ENCODE measurements around the gene FXYD4.
A peak's percentile ranks its signal among the peaks of the same experiment; 100 is the strongest.
"Not testable (repeated sequence)": the region's sequence is repeated elsewhere in the genome, so short reads cannot be mapped to it uniquely, and the experiment has no call there.

Gene FXYD4

DNA sequence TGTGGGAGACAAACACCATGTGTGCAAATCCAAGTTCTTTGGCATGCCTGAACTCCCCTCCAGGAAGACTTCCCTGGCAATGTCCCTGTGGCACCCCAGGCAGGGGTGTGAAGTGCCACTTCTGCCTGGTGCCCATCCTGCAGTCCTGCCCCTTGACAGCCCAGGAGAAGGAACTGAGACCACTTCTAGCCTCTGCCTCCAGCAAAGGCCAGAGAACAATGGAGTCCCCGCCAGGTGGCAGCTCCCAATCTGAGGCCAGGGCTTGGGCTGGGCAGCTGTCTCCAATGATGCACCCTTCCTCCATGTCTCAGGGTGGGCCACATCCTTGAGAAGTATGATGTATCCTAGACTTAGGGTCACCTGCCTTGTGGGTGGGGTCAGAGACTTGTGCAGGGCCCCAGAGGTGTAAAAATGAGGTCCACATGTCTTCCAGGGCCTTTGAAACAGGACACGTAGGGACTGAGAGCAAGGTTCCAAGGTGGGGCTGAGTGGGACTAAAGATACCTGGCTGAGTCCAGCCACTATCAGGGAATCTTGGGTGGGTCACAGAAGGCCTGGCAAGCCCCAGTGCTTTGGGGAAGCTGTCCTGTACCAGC lies 5.5 kb downstream of the FXYD4 start:
- no peak for DNase-seq

DNA sequence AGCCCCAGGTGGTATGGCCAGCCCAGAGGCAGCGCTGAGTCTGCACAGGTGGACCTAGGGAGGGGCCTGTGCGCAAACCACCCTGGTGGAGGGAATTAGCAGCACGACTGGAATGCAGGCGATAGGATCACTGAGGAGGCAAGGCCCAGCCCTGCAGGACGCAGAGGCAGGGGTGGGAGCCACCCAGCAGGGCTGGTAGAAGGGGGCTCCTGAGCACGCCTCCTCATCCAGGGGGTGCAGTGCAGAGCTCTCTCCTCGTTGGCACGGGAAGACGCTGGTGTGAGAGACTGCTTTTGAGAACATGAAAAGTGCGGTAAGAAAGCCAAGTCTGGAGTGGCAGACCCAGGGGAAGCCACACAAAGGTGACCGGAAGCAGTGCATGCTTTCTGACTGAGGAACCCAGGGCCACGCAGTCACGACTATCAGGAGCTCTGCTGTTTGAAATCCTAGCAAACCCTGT lies 6.0 kb downstream of the FXYD4 start:
- no peak for DNase-seq

DNA sequence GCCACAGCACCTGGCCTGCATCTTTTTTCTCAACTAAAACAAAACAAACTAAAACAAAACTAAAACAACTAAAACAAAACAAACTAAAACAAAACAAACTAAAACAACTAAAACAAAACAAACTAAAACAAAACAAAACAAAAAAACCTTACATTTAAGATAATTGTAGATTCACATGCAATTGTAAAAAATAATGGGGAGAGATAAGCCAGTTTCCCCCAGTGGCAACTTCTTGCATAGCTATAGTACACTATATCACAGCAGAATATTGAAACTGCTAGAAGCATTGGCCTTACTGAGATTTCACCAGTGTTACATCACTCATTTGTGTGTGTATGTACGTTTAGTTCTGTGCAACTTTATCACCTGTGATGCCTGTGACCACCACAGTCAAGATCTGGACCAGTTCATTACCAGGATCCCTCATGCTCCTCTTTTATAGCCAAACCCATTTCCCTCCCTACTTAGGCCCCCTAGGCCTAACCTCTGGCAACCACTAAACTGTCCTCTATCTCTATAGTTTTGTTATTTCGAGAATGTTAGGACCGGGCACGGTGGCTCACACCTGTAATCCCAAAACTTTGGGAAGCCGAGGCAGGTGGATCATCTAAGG lies 9.3 kb downstream of the FXYD4 start:
- no peak for DNase-seq

DNA sequence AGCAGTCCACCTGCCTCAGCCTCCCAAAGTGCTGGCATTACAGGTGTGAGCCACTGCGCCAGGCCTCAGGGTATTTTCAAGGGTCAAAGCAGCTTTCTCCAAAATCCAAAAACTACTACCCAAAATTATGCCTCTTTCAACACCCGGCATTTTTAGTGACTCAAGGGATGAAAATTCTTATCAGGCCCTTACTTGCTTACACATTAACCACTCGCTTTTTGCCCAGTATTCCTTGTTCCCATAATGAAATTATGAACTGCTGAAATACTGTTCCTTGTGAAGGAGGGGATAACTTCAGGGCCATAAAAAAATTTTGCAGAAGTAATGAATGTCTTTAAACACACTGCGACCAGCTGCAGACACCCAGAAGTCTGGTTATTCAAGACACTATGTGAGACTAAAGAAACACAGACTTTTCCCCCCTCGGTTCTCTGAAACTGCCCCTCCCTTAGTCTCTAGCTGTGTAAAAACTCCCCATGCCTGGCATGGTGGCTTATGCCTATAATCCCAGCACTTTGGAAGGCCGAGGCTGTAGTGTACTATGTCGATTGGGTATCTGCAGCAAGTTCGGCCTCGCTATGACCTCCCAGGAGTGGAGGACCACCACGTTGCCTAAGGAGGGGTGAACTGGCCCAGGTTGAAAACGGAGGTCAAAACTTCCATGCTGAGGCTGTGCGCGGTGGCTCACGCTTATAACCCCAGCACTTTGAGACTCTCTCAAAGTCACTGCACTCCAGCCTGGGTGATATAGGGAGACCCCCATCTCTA lies 12.0 kb downstream of the FXYD4 start:
- no peak for DNase-seq

DNA sequence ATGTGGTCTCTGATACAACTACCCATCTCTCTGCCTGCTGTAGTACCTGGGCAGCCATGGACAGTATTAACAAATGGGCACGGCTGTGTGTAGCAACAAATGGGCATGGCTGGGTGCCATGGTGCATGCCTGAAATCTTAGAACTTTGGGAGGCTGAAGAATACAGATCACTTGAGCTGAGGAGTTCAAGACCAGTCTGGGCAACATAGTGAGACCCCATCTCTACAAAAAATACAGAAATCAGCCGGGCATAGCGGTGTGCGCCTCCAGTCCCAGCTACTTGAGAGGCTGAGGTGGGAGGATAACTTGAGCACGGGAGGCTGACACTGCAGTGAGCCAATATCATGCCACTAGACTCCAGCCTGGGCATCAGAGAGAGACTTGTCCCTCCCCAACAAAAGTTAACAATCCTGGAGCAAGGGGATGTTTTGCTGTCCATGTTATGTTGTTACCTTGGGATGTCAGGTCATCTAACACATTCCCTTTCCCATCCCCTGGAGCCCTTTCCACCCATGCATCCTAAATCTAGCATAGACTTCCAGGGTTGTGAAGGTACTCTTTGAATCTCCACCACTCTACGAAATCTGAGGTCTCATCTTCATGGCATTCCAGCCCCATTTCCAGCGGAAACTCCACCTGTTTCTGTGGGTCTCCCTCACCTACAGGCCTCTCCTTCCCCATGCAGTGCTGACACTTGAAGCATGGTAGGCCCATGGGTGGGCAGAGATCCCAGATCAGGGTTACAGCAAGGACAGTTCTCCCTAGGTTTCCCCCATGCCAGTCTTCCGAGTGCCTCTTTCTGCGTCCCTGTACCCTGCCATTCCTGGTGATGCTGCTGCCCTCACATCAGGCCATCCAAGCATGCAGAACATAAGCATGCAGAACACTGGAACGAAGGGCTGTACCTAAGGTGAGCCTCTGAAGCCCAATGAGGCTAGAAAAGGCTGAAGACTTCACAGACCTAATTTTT lies 13.1 kb downstream of the FXYD4 start:
- DNase-seq, result no peak

DNA sequence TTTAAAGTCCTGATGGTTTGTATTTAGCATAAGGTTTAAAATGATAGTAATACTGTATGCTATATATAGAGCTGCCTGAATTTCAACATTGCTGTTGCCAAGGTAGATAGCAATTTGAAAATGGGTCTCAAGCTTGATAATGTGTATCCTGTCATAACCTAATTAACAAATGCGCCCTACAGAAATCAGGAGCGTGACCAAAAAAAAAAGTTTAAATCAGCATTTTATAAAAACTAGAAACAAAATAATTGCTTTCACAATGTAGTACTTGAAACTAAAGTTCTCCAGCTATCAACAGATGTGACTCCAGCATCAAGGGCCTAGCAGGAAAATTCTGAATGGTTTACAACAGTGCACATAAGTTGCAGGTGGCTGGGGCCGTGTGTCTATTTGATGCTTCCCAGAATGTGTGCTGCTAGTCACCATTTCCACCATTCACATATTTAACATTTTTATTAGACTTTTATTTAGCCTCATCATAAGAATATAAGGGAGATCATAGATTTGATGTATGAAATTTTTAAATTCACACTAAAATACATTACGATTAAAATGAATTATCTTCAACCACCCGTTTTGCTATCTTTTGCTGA lies 14.1 kb downstream of the FXYD4 start:
- no peak for DNase-seq

DNA sequence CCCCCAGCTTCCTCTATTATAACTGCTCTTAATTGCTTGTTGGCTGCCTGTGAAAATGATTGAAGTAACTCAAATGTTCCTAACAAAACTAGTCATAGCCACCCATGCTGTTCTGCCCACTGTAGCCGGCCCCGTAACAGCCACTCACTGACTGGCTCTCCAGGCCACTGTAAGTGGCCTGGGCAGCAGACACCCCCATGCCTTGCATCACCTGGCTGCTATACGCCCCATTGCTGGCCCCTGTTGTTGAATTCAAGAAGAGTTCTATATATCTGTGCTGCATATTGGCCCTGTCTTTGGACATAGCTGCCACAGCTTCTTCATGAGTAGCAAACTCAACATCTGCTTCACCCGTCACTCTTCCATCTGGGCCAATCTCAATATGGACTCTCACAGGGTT lies 15.1 kb downstream of the FXYD4 start:
- DNase-seq, result no peak

DNA sequence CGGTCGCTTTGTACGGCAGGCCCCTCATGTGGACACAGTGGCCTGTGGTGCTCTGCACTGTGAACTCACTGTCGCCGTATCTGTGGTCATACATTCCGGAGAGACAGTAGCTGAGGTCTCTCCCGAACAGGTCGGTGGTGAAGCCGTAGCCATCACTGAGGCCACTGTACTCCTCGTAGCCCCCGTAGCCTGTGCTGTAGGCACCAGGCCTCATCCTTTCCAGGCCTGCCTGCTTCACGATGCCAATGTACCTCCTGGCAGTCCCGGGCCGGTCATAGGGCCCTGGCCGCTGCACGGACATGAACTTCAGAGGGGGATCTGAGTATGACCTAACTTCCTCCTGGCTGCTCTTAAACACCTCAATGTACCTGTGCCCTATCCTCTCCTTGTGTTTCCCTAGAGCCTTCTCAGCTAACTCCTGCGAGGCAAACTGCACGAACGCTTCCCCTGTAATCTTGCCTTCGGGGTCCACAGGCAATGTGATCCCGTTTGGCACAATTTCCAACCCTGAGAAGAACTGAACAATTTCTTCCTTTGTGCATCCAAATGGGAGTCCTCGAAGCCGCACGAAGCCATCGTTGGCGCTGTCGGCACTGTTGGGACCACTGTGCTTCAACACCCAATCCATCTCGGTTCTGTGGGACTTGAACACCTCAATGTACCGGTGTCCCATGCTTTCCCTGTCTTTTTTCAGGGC lies 15.7 kb downstream of the FXYD4 start:
- DNase-seq, result no peak

DNA sequence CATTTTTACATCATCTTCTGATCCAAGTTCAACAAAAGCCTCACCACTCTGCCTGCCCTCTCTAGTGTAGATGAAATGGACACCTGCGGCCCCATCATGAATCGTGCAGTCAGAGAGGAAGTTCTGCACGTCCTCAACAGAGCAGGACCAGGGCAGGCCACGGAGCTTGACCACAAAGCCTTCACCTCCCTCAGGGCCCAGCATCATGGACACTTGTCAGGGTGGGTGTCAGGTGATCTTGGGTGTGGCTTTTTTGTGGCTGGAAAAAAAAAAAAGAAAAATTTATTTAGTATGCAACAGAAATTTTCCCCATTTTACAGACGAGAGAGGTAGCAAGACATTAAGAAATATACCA lies 16.2 kb downstream of the FXYD4 start:
- DNase-seq, result no peak

DNA sequence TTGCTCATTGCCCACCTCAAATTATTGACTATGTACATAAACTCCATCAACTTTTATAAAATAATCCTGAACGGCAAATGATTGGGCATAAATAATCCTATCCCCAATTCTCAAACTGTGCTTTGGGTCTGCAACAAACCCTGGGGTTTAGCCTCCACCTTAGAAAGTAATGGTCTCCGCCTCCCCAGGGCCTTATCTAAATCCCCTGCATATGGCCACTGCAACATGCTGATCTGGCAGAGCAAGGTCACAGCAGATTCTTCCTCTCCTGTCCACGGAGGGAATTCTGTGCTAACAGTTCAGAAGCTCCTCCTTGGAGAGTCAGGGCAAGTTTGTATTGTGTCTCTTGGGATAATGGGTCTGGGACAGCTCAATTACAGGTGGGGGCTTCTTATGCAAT lies 18.4 kb downstream of the FXYD4 start:
- DNase-seq, result no peak

DNA sequence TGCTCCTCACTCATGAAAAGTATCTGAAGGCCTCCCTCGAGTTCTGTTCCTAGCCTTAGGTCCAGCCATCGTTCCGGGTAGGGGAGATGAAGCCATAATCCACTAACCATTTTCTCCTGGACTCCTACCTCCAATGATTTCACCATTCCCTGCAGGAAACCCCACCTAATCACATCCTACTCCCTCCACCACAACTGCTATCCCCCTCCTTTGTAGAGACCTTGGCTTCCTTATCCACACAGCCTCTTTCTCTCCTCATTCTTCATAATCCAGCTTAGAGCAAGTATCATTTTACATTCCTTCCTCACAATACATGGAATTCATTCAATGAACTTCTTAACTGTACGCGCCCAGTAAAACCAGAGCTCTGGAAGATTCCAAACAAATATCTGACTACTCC lies 18.9 kb downstream of the FXYD4 start:
- no peak for DNase-seq

DNA sequence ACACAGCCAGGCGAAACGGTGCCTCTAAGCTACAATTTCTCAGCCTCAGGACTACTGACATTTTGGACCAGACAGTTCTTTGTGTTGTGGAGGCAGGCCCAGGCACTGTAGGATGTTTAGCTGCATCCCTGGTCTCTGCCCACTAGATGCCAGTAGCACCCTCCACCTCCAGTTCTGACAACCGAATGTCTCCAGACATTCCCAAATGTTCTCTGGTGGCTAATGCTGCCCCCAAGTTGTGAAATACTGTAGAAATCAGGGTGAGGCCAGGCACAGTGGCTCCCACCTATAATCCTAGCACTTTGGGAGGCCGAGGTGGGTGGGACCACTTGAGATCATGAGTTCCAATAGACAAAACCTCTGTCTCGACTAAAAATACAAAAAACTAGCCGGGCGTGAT lies 19.3 kb downstream of the FXYD4 start:
- no peak for DNase-seq

DNA sequence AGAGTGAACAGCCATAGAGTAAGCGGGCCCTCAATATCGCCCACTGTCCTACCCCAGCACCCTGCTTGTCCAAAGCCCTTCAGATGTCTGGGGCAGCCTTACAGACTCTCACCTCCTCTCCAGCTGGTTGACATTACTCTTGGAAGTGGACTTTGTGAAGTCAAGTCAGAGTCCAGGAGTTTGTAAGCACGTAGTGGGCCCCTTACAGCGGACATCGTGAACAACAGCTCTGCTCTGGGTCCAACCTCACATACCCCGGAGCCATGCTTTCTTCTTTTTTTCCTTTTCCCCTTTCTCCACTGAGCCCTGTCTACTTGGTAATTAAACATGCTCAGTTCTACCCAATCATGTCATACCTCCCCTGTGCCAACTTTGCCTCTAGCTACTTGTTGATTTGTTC lies 20.1 kb downstream of the FXYD4 start:
- DNase-seq, result no peak

DNA sequence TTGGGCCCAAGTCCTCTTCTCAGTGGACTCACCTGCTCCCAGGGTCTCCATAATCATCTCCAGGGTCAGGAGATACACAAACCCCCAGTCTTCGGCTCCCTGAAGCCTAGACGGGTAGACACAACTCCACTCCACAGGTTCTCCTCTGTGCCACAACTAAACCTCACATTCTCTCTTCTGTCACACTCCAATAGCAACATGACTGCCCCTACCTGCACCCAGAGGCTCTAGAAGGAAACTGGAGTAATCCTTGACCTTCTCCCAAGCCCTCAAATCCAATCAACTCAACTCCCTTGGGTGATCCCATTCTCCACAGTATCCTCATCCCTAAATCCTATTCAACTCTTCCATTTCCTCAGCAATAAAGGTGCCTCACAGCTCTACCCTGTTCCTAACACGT lies 21.3 kb downstream of the FXYD4 start:
- no peak for DNase-seq

DNA sequence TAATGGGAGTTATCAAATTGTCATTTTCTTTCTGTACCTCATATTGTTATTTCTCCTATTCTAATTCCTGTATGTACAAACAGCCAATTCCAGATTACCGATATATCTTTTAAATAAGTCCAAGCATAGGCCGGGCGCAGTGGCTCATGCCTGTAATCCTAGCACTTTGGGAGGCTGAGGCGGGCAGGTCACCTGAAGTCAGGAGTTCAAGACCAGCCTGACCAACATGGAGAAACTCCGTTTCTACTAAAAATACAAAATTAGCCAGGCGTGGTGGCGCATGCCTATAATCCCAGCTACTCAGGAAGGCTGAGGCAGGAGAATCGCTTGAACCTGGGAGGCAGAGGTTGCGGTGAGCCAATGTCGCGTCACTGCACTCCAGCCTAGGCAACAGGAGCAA lies 21.8 kb downstream of the FXYD4 start:
- not testable (repeated sequence) for DNase-seq

DNA sequence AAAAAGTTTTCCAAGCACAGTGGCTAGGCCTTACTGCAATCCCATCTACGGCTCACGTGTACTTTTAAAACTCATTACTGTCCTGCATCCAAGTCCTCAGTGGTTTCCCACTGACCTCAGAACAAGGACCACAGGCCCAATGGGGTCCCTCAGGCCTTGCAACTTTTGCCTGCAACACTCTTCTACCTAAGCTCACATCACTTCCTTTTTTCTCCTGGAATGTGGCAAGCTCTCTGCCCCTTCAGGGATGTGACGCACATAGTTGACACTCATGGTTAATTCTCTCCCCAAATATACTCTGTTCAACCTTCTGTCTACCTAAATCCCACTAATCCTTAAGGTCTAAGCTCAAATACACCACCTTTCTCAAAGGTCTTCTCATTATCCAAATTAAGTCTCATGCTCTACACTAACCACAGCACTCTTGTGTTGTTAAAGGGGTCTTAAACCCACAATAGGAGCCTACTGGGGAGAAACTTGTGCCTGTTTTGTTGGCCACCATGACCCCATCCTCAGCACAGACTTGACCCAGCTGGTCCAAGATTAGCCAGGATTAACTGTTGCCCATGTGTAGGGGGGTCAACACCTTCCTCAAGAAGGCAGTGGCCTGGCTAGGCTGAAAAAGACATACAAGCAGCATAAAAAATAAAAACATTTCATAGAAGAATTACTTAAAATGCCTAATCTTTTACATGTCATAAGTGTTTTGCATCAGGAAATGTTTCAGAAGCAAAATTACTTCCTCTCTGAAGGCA lies 22.3 kb downstream of the FXYD4 start:
- no peak for DNase-seq

DNA sequence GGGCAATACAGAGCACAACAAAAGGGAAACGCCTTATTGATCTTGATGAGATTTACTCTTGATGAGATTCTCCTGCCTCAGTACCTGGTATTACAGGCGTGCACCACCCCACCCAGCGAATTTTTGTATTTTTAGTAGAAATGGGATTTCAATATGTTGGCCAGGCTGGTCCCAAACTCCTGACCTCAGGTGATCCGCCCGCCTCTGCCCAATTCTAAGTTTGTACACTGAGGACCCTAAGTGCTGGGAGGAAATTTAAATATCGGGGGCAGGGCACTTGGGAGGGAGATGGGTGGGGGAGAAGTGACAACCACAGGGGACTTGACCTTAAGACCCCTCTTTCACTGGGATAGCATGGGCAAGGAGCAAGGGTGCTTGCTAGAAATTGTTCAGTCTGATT lies 23.4 kb downstream of the FXYD4 start:
- no peak for DNase-seq

DNA sequence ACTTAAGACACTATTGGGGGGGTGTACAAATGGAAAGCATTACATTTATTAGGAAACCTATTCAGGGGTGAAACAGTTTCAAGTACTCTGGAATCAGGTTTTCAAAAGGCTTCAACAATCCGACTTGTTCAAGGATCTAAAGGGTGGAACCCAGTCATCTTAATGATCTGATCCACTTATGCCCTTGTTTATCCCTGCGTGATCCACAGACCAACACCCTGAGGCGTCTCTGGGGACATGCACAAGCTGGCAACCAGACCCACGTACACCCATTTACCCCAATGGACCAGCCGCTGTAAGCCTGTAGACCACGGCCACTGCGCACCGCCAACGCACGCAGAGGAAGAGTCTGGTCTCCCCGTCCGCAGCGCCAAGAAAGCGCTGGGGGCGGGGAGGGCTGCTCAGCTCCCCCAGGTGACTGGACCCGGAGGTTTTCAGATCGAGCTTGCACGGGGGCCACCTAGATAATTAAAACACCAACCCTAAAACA lies 24.2 kb downstream of the FXYD4 start:
- DNase-seq, result peak; percentile 39

DNA sequence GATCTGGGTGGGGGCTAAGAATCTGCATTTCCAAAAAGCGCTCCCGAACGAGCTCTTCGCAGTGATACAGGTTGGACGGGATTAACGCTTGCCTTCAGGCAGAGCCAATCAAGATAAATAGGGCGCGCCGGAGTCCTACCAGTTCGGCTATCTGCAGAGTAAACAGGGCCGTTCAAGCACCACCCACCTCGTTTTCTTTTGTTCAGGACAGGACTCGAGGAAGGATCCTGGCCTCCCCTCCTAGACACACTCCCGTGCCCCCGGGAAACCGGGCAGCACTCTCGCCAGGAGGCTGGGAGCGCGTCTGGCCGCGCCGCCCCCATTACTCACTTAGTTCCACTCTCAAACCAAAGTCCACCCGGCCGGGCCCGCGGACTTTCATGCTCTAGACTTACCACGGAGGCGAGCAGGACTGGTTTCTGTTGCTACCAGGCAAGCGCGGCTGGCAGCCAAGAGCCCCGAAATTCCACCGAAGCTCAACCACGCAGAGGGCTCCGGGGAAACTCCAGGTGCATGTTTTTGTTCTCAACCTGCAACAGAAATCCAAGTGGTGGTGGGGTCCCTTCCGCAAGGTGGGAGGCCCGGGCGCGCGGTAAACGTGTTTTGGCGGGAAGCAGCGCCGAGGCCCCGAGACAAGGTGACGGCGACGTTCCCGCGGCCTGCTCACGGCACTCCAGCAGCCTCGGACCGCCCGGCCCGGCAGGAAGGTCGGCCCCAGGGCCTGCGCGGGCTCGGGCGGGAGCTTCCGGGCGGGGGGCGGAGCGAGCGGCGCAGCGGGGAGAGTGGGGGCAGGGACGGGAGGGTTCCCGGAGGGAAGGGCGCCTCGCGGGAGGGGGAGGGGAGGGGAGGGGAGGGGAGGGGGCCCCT lies 24.9 kb downstream of the FXYD4 start:
- peak; percentile 71 for DNase-seq

DNA sequence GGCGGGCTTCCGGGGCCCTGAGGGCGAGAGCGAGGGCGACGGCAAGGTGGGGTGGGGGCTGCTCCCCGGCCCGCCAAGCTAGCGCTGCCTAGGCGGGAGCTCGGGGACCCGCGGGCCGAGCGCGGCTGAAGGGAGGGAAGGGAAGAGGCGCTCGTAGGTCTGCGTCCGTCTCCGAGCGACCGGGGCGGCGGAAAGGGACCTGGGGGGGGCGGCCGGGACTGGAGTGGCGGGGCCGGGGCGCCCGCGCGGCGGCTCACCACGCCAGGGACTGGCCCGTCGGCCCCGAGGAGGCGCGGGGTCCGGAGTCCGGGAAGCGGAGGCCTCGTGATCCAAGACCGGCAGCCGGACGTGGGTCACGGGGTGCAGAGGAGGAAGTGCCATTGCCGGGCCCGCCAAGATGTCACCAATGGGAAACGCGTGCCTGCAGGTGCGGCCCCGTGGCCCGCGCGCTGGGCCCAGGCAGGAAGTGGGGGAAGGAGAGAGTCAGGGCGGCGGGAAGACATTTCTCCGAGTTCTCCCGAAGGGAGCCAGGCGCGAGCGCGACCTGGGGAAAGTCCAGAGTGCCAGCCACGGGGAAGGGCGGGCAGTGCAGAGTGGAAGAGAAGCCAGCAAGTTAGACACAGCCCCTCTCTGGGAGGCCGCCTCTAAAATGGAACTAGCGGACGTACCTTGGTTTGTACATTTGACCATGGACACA lies 25.6 kb downstream of the FXYD4 start:
- DNase-seq, result peak; percentile 66
